GM12878 (cell line): ENCODE results near the gene CD33. TPM values are rescaled to one million over a fixed set of nuclear protein-coding genes. Genes with fewer than 3 reads are reported as not detected.

Experiments used
- ATAC-seq: fragments of 200-7000 bp; cut with Tn5 transposase; 3 replicates; pipeline ENCODE4 v1.9.1; 2020; ENCODE audit warnings: mild to moderate bottlenecking, moderate library complexity
- BruUV-seq: library from RNA; stranded (reverse); fragments of 400-500 nt; replicated peaks from 2 replicates; lab custom pipeline; 2021; lab: Mats Ljungman, UMichigan
- CTCF ChIA-PET: fragments of 300-600 bp; sonication (Branson Sonifier 250); formaldehyde crosslinking; extraction: SDS; loops from one replicate; lab custom pipeline; 2021; ENCODE audit warnings: inconsistent platforms; lab: Yijun Ruan, JAX
- POLR2A ChIA-PET: fragments of 350-600 bp; formaldehyde crosslinking; extraction: SDS; loops from one replicate; lab custom pipeline; 2021; ENCODE audit warnings: inconsistent platforms; lab: Charles Lee
- RAD21 ChIA-PET: fragments of 300-600 bp; sonication (Branson Sonifier 250); formaldehyde crosslinking; loops from one replicate; lab custom pipeline; 2023; ENCODE audit warnings: antibody characterized with exemption; ENCODE audit not compliant: unreplicated experiment; lab: Charles Lee
- SMC1A ChIA-PET: fragments of 300-600 bp; sonication (Branson Sonifier 250); formaldehyde crosslinking; loops from one replicate; lab custom pipeline; 2023; ENCODE audit not compliant: unreplicated experiment, uncharacterized antibody; lab: Charles Lee
- DNase-seq: peaks from one replicate; pipeline ENCODE4 v3.0.0-alpha.2; 2011; ENCODE audit warnings: low read depth, low spot score
- FAIRE-seq: peaks from 3 replicates; lab custom pipeline; 2011; peaks lifted over from hg19 to GRCh38; lab: Jason Lieb, UNC
- H2AFZ ChIP-seq: 2 replicates; pipeline ENCODE4 v1.6.0; 2011; ENCODE audit warnings: low read depth, low read length, control low read depth; ENCODE audit not compliant: control insufficient read depth
- H3K27ac ChIP-seq: 2 replicates; pipeline ENCODE4 v1.5.1; 2011; ENCODE audit warnings: control low read depth; ENCODE audit not compliant: control insufficient read depth, insufficient read depth
- H3K27me3 ChIP-seq, 2 experiments: replicated peaks in 1 of 2; 2 replicates each; pipeline versions ENCODE4 v1.6.0 to v1.6.1; 2011; ENCODE audit warnings: low read length in 1 of 2; ENCODE audit not compliant: control insufficient read depth in 2 of 2, insufficient read depth in 2 of 2
- H3K36me3 ChIP-seq, 2 experiments: 2 replicates each; pipeline ENCODE4 v1.5.1; 2011; ENCODE audit warnings: low read length in 1 of 2; ENCODE audit not compliant: control insufficient read depth in 2 of 2, insufficient read depth in 2 of 2
- H3K4me1 ChIP-seq: 2 replicates; pipeline ENCODE4 v1.6.1; 2011; ENCODE audit warnings: mild to moderate bottlenecking, low read length, moderate library complexity, mixed read lengths; ENCODE audit not compliant: control insufficient read depth, insufficient read depth
- H3K4me2 ChIP-seq: 2 replicates; pipeline ENCODE4 v1.6.0; 2011; ENCODE audit warnings: control low read depth; ENCODE audit not compliant: control insufficient read depth, insufficient read depth
- H3K4me3 ChIP-seq: fragments of 200-600 bp; sonication (generic); 2 replicates; pipeline ENCODE4 v1.5.1; 2016
- H3K79me2 ChIP-seq: 2 replicates; pipeline ENCODE4 v1.6.0; 2011; ENCODE audit warnings: low read length; ENCODE audit not compliant: control insufficient read depth, insufficient read depth
- H3K9ac ChIP-seq: 2 replicates; pipeline ENCODE4 v1.8.0; 2011; ENCODE audit warnings: low read length, control low read depth, mixed read lengths; ENCODE audit not compliant: control insufficient read depth, insufficient read depth
- H3K9me3 ChIP-seq: replicated peaks from 3 replicates; pipeline ENCODE4 v1.5.1; 2011; ENCODE audit warnings: mild to moderate bottlenecking, low read length; ENCODE audit not compliant: control insufficient read depth, insufficient read depth
- H4K20me1 ChIP-seq: 2 replicates; pipeline ENCODE4 v1.6.0; 2011; ENCODE audit not compliant: control insufficient read depth, insufficient read depth
- BACH1 ChIP-seq: fragments of 450-650 bp; IDR thresholded peaks from 2 replicates; pipeline ENCODE4 v1.6.1; 2017; ENCODE audit warnings: mild to moderate bottlenecking, borderline replicate concordance
- CBX5 ChIP-seq: sonication (generic); IDR thresholded peaks from 2 replicates; pipeline ENCODE4 v1.6.1; 2016; ENCODE audit warnings: low read depth, moderate library complexity, mild to moderate bottlenecking, inconsistent platforms
- CEBPB ChIP-seq, 2 experiments: fragments of 150-350 bp in 1 of 2; IDR thresholded peaks; 2 replicates each; pipeline ENCODE4 v1.6.1; 2012 to 2014; ENCODE audit warnings: low read depth in 2 of 2, low read length in 2 of 2, borderline replicate concordance in 1 of 2, inconsistent platforms in 1 of 2
- CHD2 ChIP-seq: IDR thresholded peaks from 2 replicates; pipeline ENCODE4 v1.6.1; 2011; ENCODE audit warnings: low read depth, low read length, improper control_type of control experiment, borderline replicate concordance
- CREM ChIP-seq: IDR thresholded peaks from 2 replicates; pipeline ENCODE4 v1.6.1; 2014; ENCODE audit warnings: antibody characterized with exemption, low read depth
- GATAD2B ChIP-seq: fragments of 450-650 bp; conservative IDR thresholded peaks from 2 replicates; pipeline ENCODE4 v1.6.1; 2017; ENCODE audit warnings: low read depth, mild to moderate bottlenecking, moderate library complexity
- IKZF1 ChIP-seq: fragments of 450-650 bp; conservative IDR thresholded peaks from 2 replicates; pipeline ENCODE4 v1.6.1; 2017; ENCODE audit warnings: antibody characterized with exemption, mild to moderate bottlenecking
- NR2F1 ChIP-seq: fragments of 450-650 bp; conservative IDR thresholded peaks from 2 replicates; pipeline ENCODE4 v1.6.1; 2017; ENCODE audit warnings: mild to moderate bottlenecking
- PRDM15 ChIP-seq: fragments of 450-650 bp; formaldehyde crosslinking; IDR thresholded peaks from 2 replicates; pipeline ENCODE4 v1.4.0; 2020; ENCODE audit warnings: mild to moderate bottlenecking, moderate library complexity
- RB1 ChIP-seq: fragments of 450-650 bp; formaldehyde crosslinking; IDR thresholded peaks from 2 replicates; pipeline ENCODE4 v1.6.1; 2017; ENCODE audit warnings: mild to moderate bottlenecking, borderline replicate concordance
- WGBS: methylation state at CpG from one replicate; pipeline ENCODE4 v1.1.6; 2016; ENCODE audit warnings: low lambda C conversion rate; ENCODE audit not compliant: insufficient replicate concordance, insufficient coverage; ENCODE audit errors: missing lambda C conversion rate; 5-methylcytosine and 5-hydroxymethylcytosine counted together
- in situ Hi-C: fragments of 300-500 bp; cut with MboI; formaldehyde crosslinking; loops from 9 replicates; pipeline ENCODE4 v1.14.3; 2018; ENCODE audit warnings: mixed read lengths
- intact Hi-C: fragments of 100-400 bp; cut with micrococcal nuclease; formaldehyde crosslinking; loops from one replicate; pipeline ENCODE4 v1.14.2; 2022; ENCODE audit not compliant: unreplicated experiment
- polyA plus RNA-seq, 11 experiments: library from polyadenylated mRNA; depleted of rRNA in 4 of 11; unstranded in 6 of 11; stranded (reverse) in 5 of 11; fragments of >200 nt; fragmentation: Nextera tagmentation in 4 of 11; fragmentation: Illumina TruSeq in 1 of 11; extraction: Ambion mirVana in 4 of 11; extraction: Trizol in 1 of 11; gene quantifications; 1 replicate in 1 of 11; 2 replicates in 10 of 11; pipeline versions ENCODE4 v1.2.1 to v1.2.3, GENCODE V29; 2011 to 2016; ENCODE audit warnings: inconsistent platforms in 2 of 11, missing spikeins in 2 of 11, low read depth in 1 of 11
- total RNA-seq, 4 experiments: library from RNA; depleted of rRNA in 3 of 4; stranded (reverse); fragments of >200 nt in 3 of 4; fragmentation: Illumina TruSeq in 1 of 4; extraction: Trizol in 1 of 4; gene quantifications; 2 replicates each; pipeline versions ENCODE4 v1.2.1 to v1.2.3, GENCODE V29; 2013 to 2021
- TF ChIP-seq, protein P1 (sequence below): fragments of 450-650 bp; conservative IDR thresholded peaks from 2 replicates; pipeline ENCODE4 v1.6.1; 2017; ENCODE audit warnings: mild to moderate bottlenecking, moderate library complexity
- TF ChIP-seq, protein P2 (sequence below): fragments of 450-650 bp; IDR thresholded peaks from 2 replicates; pipeline ENCODE4 v1.6.1; 2016; ENCODE audit warnings: mild to moderate bottlenecking, moderate library complexity, borderline replicate concordance

CD33 gene
- total and polyA plus RNA-seq, 10 of the 15 experiments (the other 5 are each of a cell fraction or from before 2014, with no cell fraction given) = 0.29 to 17.9 (median 0.72) TPM; not detected in 1

DNA sequence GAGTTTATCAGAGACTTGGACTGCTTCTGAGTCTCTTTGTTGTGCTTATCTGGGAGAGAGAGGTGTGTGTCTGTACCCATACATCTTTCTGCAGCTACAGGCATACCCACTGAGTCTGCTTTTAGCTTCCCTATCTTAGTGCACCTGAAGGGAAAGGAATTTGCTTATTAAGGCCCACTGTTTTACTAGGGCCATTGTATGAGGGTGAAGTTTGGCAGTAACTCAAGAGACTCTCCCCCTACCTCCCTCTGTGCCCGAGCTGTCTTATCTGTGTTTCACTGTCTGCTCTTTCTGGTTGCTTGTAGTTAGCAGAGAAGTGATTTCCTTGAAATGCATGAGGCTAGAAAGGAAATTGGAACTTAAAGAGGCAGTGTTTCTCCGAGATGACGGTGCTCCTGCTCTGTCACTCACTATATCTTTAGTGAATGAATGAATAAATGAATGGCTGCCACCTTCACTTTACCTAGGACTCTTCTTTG, 678 bp upstream of the CD33 start:
- 15% methylated on average over 3 of the region's 3 CpGs for WGBS
- no peak overlapping the region for H2AFZ ChIP-seq
- TF ChIP-seq, protein P1, sequence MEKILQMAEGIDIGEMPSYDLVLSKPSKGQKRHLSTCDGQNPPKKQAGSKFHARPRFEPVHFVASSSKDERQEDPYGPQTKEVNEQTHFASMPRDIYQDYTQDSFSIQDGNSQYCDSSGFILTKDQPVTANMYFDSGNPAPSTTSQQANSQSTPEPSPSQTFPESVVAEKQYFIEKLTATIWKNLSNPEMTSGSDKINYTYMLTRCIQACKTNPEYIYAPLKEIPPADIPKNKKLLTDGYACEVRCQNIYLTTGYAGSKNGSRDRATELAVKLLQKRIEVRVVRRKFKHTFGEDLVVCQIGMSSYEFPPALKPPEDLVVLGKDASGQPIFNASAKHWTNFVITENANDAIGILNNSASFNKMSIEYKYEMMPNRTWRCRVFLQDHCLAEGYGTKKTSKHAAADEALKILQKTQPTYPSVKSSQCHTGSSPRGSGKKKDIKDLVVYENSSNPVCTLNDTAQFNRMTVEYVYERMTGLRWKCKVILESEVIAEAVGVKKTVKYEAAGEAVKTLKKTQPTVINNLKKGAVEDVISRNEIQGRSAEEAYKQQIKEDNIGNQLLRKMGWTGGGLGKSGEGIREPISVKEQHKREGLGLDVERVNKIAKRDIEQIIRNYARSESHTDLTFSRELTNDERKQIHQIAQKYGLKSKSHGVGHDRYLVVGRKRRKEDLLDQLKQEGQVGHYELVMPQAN = no peak
- TF ChIP-seq, protein P2, sequence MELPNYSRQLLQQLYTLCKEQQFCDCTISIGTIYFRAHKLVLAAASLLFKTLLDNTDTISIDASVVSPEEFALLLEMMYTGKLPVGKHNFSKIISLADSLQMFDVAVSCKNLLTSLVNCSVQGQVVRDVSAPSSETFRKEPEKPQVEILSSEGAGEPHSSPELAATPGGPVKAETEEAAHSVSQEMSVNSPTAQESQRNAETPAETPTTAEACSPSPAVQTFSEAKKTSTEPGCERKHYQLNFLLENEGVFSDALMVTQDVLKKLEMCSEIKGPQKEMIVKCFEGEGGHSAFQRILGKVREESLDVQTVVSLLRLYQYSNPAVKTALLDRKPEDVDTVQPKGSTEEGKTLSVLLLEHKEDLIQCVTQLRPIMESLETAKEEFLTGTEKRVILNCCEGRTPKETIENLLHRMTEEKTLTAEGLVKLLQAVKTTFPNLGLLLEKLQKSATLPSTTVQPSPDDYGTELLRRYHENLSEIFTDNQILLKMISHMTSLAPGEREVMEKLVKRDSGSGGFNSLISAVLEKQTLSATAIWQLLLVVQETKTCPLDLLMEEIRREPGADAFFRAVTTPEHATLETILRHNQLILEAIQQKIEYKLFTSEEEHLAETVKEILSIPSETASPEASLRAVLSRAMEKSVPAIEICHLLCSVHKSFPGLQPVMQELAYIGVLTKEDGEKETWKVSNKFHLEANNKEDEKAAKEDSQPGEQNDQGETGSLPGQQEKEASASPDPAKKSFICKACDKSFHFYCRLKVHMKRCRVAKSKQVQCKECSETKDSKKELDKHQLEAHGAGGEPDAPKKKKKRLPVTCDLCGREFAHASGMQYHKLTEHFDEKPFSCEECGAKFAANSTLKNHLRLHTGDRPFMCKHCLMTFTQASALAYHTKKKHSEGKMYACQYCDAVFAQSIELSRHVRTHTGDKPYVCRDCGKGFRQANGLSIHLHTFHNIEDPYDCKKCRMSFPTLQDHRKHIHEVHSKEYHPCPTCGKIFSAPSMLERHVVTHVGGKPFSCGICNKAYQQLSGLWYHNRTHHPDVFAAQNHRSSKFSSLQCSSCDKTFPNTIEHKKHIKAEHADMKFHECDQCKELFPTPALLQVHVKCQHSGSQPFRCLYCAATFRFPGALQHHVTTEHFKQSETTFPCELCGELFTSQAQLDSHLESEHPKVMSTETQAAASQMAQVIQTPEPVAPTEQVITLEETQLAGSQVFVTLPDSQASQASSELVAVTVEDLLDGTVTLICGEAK = no peak
- TF ChIP-seq PRDM15 (CRISPR knock-in tag) (no peak), BACH1 (no peak), NR2F1 (no peak), GATAD2B (no peak), CBX5 (no peak), CEBPB (IDR thresholded peaks at IDR 0.05; ENCODE audit: borderline replicate concordance in 1 of 2, low read depth in 2 of 2, low read length in 2 of 2) (no peak), CHD2 (no peak), IKZF1 (no peak), RB1 (no peak), CREM (no peak)
- H3K36me3 ChIP-seq = no peaks in the 10 kb centered on the region
- H4K20me1 ChIP-seq = no peaks in the 10 kb centered on the region
- H3K9ac ChIP-seq = no peak overlapping the region
- no peak for ATAC-seq
- intact Hi-C loops (no loop called here), in situ Hi-C loops (no loop called here)
- no peaks in the 10 kb centered on the region for H3K4me1 ChIP-seq
- CTCF ChIA-PET = interaction anchor here (1.7 kb wide), 1 partner anchor 35 kb away, joined by 4 read pairs; no protein-coding TSS in a partner anchor
- SMC1A ChIA-PET = no interaction called here
- no peak for DNase-seq
- H3K9me3 ChIP-seq = no peaks in the 10 kb centered on the region; the same call in 2 of the 3 replicates
- no peak overlapping the region for H3K27ac ChIP-seq
- no peaks in the 10 kb centered on the region for H3K79me2 ChIP-seq
- no peak for FAIRE-seq
- H3K4me3 ChIP-seq = no peak overlapping the region
- no peaks in the 10 kb centered on the region; a peak in 1 of 4 replicates for H3K27me3 ChIP-seq
- no TSS peak for BruUV-seq
- POLR2A ChIA-PET = no interaction called here
- H3K4me2 ChIP-seq = no peak overlapping the region
- RAD21 ChIA-PET = no interaction called here
